GM20431 (cell line): ENCODE measurements around the gene PLVAP.

ENCODE experiments used
- in situ Hi-C: fragments of 300-500 bp; cut with MseI, MboI; formaldehyde crosslinking; loops from one replicate; pipeline ENCODE4 v1.15.0; 2020; ENCODE audit warnings: low sequenced_read_pairs; ENCODE audit not compliant: unreplicated experiment

The PLVAP gene

GRCh38 chr19:17307876-17308377 is 69.2 kb downstream of the PLVAP start:
- in situ Hi-C loops, result no loop called here

GRCh38 chr19:17306285-17306714 is 70.8 kb downstream of the PLVAP start:
- in situ Hi-C loops, result no loop called here

GRCh38 chr19:17305517-17306284 is 71.4 kb downstream of the PLVAP start, which contains the start of gene MRPL34:
MRPL34 (plus strand) TSS chr19:17305872; CDS start chr19:17305893, 21 bp downstream.
- in situ Hi-C loops, result no loop called here

GRCh38 chr19:17305216-17305516 is 72.0 kb downstream of the PLVAP start:
- in situ Hi-C loops, result no loop called here

GRCh38 chr19:17304386-17305215 is 72.5 kb downstream of the PLVAP start:
- in situ Hi-C loops, result no loop called here

- in situ Hi-C loops, result no loop called here
These were observed 73.2 kb downstream of the PLVAP start for GRCh38 chr19:17303940-17304267.

- in situ Hi-C loops, result no loop called here
These were observed 73.8 kb downstream of the PLVAP start, which contains the start of gene ABHD8 for GRCh38 chr19:17303167-17303939. ABHD8 (minus strand) TSS chr19:17303425; CDS start chr19:17301616, 1,809 bp downstream.

GRCh38 chr19:17302391-17303166 is 74.6 kb downstream of the PLVAP start:
- in situ Hi-C loops, result no loop called here
